HG02623 (cell line): ENCODE results near the gene KLK13.

Source experiments
- ATAC-seq: cut with Tn5 transposase; IDR thresholded peaks from one replicate; pipeline ENCODE4 v1.9.1; 2021; ENCODE audit warnings: moderate library complexity; ENCODE audit not compliant: unreplicated experiment

KLK13 gene

GRCh38 chr19:51064534-51065220 lies at the start of gene KLK13:
KLK13 (minus strand) TSS chr19:51065092; CDS start chr19:51065067, 25 bp downstream.
- no peak for ATAC-seq

GRCh38 chr19:51114087-51114729 lies 49.3 kb upstream of the KLK13 start:
- no peak for ATAC-seq

DNA sequence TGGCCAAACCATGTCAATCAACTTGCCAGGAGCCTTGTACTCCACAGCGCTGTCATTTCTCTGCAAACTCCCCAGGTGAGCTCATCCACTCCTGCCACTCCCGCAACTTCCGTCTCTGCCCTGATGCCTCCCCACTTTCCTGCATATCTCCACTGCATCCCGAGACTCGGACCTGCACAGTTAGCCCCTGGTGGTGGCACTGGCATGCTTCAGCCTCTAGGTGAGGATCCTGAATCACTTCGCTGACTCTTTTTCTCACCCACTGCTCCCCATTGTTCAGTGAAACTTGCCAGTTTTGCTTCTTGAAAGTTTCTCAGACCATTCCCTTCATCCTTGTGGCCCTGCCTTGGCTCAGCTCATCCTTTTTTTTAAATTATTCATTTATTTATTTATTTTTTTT lies 46.7 kb upstream of the KLK13 start:
- no peak for ATAC-seq

GRCh38 chr19:51110666-51110971 lies 45.7 kb upstream of the KLK13 start:
- no peak for ATAC-seq

DNA sequence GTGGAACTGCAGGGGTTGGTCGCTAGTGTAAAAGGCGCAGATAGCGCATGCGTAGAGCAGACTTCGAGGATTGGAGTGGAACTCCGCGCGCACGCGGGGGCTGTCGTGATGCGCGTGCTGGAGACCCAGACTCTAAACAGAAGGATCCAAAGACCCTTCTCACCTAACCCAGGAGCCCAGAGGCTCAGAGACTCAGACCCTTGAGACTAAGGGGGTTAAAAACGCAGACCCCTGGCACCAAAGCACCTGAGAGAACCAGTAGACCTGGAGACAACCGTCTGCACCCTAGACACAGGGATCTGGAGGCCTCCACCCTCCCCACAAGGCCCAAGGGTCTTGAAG lies 43.9 kb upstream of the KLK13 start:
- ATAC-seq = peak; percentile 29

DNA sequence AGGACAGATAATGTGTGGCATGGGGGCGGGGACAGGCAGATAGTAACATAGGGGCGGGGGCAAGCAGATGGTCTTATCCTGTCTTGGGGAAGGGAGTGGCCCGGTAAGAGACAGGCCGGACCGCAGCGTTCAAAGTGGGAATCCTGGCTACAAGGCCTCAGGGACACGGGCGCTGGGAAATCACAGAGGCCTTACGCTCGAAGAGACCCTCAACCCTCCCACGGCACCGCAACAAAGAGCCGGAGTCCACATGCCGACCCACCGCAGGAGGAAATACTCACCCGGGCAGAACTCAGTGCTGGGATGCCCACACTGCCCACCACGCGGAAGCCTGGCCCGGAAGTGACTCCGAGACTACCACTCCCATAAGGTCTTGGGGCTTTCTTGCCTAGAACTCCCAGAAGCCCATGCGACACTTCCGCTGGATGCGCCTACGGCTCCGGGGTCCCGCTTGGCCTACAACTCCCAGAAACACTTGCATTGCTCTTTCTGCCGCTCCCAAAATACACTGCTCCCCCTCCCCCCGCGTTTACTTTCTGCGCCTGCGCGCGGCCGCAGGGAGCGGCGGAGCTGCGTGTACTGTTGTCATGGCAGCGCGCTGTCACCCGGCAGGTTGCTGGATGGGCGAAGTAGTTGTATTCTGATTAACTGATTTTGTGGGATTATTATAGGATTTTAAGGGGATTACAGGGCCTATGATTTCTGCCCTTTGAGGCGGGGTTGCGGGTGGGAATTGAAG lies 43.3 kb upstream of the KLK13 start, which contains the start of gene CTU1:
TSS of gene CTU1 (minus strand) at position 344 of the 739 bp plus-strand sequence. CDS start 3,840 bp downstream, outside the sequence.
- ATAC-seq = peak; percentile 89

DNA sequence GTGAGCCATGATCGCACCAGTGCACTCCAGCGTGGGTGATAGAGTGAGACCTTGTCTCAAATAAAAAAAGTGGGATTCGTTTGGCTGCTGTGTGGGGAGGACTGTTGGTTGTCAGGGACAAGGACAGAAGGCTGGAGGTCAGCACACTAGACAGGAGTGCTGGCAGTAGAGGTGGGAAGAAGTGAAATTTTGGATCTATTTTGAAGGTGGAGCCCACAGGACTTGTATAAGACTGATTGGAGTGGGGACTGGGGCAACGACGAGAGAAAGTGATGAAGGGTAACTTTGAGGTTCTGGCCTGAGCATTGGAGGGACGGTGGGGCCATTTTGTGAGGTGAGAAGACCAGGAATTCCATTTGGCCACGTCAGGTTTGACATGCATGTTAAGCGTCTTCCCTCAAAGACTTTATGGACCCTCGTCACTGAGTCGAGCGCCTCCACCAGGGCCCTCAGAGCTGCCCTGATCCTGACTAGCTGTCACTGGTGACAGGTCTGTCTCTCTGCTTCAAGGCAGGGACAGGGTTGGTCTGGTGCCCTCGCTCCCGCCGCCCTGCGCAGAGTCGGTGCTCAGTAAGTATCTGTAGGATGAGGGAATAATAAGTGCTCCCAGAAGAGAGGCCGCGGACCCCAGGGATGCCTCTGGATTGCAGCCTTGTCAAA lies 42.6 kb upstream of the KLK13 start:
- no peak for ATAC-seq

DNA sequence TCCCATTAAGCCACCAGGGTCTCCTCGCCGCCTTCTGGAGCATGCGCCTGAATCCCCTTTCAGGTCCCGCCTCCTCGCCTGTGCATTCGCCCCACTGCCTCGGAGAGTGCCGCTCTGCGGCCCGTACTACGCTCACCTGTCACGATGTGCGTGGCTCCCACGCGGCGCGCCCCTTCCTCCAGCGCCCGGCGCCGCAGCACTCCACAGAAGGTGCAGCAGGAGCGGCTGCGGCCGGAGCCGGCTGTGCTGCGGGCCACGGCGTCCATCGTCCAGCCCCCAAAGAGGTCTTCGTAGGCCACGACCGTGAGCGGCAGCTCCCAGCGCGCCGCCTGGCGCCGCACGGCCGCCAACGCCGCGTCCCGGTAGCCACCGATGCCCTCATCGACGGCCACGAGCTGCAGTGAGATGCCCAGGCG lies 39.0 kb upstream of the KLK13 start:
- no peak for ATAC-seq

- no peak for ATAC-seq
Measured at GRCh38 chr19:51102991-51103390, 38.1 kb upstream of the KLK13 start.

DNA sequence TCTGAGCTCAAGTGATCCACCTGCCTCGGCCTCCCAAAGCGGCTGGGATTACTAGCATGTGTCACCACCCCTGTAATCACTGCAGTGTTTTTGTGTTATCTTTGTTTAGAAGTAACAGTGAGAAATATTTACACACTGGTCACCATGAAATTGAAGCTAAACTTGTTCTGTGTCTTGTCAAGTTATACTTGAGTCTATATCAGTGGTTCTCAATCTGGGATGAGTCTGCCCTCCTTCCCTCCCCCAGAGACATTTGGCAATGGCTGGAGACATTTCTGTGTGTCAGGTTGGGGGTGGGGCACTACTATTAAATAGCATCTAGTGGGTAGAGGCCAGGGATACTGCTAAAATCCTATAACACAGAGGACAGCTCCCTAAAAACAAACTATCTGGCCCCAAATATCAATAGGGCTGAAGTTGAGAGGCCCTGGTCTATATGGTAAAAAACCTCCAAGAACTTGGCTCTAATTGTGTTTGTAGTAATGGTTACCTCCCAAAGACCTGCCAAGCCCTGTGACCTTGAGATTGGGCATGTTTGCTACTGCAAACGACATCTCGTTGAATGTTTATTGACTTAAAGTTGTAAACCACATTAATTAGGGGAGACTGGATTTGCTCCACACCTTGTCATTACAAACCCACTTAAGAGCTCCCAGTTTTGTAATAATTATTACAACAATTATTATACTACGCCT lies 36.4 kb upstream of the KLK13 start:
- no peak for ATAC-seq

DNA sequence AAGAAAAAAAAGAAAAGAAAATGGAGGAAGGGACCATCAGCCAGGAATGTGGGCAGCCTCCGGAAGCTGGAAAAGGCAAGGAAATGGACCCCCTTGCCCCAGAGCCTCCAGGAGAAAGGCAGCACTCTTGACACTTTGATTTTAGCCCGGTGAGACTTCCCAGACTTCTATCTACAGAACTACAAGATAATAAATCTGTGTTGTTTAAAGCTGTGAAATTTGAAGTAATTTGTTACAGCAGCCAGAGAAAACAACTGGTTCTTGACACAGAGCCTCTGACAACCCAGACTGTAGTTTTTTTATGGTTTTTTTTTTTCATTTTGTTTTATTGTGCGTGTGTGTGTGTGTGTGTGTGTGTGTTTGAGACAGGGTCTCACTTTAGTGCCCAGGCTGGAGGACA lies 35.7 kb upstream of the KLK13 start:
- no peak for ATAC-seq

DNA sequence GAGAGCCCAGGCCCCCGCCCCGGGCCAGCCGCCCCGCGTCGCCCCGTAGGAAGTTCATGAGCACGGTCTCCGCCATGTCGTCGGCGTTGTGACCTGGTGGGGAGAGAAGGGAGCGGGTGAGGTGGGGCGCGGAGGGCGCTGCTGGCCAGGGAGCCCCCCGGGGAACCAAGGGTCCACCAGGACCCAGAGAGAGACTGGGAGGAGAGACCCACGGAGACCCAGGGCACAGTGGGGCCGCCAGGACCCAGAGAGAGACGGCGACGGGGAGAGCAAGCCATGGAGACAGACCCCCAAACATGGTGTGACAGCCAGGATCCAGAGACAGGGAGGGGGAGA lies 34.1 kb upstream of the KLK13 start:
- no peak for ATAC-seq

DNA sequence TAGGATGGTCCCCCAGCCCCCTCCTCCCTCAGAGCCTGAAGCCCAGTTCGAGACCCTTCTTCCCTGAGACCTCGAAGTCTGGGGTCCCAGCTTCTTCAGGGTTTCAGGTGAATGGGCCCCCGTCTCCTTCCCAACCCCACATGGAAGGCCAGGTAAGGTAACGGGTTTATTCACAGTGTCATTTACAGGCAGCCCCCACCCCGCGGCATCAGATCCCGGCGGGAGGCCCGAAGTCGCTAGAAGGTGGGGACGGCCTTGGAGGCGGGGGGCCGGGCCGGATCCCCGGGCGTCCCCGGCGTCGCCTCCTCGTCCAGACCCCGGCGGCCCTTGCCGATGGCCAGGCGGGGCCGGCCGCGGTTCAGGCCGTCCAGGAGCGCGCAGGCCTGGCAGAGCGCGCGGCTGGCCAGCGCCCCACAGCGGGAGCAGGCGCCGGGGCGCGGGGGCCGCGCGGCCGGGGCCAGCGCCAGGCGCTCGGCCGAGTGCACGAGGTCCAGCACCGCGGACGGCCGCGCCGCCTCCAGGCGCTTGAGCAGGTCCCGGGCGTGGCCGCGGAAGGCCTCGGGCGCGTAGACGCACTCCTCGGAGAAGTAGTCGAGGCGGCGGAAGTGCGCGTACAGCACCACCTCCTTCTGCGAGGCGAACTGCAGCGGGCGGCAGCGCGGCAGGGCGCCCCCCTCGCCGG lies 33.6 kb upstream of the KLK13 start:
- ATAC-seq = no peak

DNA sequence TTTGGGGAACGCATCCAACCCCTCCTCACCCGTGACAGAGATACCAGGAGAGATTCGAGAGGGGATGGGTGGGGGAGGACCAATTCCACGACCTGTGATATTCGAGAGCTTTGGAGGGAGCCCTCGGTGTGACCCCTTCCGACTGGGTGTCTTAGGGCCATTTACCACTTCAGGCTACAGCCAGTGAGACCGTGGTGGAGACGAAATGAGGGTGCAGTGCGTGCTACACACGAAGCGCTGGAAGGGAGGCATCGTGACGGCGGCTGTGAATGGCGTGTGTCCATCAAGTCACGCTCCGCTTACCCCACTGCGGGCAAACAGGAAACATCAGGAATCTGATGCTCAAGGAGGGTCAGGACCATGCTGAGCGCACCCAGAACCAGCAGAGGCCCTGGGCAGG lies 32.9 kb upstream of the KLK13 start:
- no peak for ATAC-seq

DNA sequence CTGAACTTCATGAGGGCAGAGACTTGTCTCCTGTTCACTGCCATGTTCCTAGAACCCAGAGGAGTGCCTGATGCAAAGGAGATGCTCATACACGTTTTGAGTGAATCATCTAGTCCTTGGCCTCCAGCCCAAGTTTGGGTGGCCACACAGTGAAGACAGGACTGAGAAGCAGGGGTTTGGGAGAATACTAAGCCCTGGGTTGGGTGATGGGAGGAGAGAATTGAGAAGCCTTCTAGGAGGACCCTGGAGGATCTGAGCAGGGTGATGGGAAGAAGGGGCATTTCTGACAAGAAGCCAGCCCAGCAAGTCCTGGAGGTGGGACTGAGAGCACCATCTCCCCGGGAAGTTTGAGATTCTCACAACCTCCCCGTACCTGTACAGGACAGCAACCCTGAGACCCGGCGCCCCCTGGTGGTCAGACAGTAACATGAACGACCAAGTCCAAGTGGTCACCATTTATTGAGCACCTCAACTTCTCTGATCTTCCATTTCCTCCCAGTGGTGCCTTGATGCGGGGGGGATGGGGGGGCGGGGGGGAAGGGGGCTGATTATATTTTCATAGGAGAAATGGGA lies 32.4 kb upstream of the KLK13 start:
- ATAC-seq = no peak

DNA sequence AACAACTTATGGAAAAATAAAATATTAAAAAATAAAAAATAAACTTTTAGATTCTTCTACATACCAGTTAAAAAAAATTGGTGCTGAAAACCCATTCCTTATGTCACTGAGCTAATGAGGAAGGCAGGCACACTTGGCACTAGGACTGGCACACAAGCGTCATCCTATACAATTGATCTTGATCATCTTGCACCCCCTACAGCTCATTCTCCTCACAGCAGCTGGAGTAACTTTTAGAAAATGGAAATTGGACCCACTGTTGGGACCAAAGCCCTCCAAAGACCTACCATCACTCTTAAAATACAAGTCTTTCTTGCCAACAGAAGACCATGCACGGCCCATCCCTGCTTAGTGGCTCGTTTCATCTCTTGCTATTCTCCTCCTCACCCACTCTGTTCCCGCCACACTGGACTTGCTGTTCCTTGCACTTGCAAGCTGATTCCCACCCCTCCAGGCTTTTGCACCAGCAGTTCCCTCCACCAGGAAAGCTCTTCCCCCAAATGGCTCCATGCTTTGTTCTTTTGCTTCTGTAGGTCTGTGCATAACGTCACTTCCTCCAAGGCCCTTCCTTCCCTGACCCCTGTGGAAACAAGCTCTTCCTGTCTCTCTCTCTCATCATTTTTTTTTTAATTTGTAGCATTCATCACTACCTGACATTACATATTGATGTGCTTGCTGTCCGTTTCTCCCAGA lies 31.7 kb upstream of the KLK13 start:
- ATAC-seq = no peak

DNA sequence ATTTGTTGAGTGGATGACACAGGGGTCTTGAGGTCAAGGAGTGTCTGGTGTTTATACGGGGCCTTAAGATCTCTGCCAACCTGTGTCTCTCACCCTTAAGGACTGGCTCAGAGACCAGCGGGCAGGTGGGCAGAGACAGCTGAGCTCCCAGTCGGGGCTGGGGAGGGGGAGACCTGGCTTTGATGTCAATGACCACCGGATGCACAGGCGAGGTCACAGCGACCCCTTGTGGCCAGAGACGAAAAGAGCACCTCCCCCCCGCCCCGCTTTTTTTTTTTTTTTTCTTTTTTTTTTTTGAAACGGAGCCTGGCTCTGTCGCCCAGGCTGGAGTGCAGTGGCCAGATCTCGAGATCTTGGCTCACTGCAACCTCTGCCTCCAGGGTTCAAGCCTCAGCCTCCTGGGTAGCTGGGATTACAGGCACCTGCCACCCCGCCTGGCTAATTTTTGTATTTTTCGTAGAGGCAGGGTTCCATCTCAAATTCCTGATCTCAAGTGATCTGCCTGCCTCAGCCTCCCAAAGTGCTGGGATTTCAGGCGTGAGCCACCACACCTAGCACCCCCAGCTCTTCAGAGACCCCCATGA lies 29.9 kb upstream of the KLK13 start:
- no peak for ATAC-seq

- ATAC-seq = no peak
Measured at GRCh38 chr19:51093510-51094345, 28.8 kb upstream of the KLK13 start.

DNA sequence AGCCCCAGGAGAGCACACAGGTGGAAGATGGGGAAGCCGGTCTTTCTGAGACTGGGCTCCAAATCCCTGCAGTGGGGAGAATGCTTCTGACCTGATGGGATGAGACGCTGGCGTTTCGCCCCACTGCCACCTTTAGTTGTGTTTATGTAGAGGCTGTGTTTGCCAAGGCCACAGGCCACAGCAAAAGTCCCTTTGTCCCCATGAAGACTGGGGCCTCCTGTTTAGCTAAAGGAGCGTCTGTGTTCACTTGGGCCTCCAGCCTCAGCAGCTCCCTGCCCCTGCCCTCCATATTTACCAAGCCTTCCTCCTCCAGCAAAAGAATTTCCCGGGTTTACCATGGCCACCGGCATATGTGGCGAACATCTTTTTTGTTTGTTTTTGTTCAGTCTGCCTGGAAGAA lies 28.2 kb upstream of the KLK13 start:
- ATAC-seq = no peak
